GM10248 (cell line): ENCODE data around the gene NUCB1.

ENCODE experiments used
- CTCF ChIA-PET: fragments of 300-600 bp; sonication (Branson Sonifier 250); formaldehyde crosslinking; extraction: SDS; loops from one replicate; lab custom pipeline; 2021; ENCODE audit warnings: antibody characterized with exemption; lab: Yijun Ruan, JAX
- POLR2A ChIA-PET: fragments of 350-650 bp; sonication (Branson Sonifier 250); formaldehyde crosslinking; extraction: SDS; loops from one replicate; lab custom pipeline; 2020; ENCODE audit warnings: antibody characterized with exemption; lab: Yijun Ruan, JAX
- DNase-seq: peaks from one replicate; pipeline ENCODE4 v3.0.0; 2012; ENCODE audit errors: extremely low spot score
- TF ChIP-seq, protein P1 (sequence below): IDR thresholded peaks from 2 replicates; pipeline ENCODE4 v1.5.1; 2012; ENCODE audit warnings: mild to moderate bottlenecking, low read depth; ENCODE audit errors: extremely low read depth, missing control alignments, control extremely low read depth

Gene NUCB1

DNA sequence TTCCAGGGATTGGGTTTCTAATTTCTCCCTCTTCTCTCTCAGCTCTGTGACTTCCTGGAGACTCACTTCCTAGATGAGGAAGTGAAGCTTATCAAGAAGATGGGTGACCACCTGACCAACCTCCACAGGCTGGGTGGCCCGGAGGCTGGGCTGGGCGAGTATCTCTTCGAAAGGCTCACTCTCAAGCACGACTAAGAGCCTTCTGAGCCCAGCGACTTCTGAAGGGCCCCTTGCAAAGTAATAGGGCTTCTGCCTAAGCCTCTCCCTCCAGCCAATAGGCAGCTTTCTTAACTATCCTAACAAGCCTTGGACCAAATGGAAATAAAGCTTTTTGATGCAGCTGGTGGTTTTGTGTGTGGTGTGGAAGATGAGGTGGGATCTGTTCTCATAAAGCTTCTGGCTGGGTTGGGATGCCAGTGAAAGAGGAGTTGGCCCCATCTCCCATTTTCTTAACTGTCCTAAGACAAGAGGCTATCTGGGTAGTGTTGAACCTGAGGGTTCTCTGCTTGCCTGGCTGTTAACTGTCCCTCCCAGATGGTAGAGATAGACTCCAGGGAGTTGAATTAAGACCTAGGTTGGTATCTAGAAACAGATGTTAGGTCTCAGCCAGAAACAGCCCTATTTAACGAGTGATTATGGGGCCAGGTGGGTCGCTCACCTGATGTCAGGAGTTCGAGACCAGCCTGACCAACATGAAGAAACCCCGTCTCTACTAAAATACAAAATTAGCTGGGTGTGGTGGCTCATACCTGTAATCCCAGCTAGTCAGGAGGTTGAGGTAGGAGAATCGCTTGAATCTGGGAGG is 66.6 kb downstream of the NUCB1 start:
- ChIA-PET CTCF (interaction anchor here (1.1 to 3.1 kb wide), 7 partner anchors 11 to 179 kb away, joined by 3 to 27 read pairs (median 4); partner anchors contain the start of genes GYS1, HSD17B14 and RUVBL2), POLR2A (interaction anchor here (0.8 to 3.8 kb wide), 16 partner anchors 10 to 492 kb away, joined by 3 to 67 read pairs (median 10); partner anchors contain the start of genes BAX, GYS1, PPP1R15A and RUVBL2)
- TF ChIP-seq, protein P1, sequence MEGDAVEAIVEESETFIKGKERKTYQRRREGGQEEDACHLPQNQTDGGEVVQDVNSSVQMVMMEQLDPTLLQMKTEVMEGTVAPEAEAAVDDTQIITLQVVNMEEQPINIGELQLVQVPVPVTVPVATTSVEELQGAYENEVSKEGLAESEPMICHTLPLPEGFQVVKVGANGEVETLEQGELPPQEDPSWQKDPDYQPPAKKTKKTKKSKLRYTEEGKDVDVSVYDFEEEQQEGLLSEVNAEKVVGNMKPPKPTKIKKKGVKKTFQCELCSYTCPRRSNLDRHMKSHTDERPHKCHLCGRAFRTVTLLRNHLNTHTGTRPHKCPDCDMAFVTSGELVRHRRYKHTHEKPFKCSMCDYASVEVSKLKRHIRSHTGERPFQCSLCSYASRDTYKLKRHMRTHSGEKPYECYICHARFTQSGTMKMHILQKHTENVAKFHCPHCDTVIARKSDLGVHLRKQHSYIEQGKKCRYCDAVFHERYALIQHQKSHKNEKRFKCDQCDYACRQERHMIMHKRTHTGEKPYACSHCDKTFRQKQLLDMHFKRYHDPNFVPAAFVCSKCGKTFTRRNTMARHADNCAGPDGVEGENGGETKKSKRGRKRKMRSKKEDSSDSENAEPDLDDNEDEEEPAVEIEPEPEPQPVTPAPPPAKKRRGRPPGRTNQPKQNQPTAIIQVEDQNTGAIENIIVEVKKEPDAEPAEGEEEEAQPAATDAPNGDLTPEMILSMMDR = no peak
- no peak for DNase-seq

DNA sequence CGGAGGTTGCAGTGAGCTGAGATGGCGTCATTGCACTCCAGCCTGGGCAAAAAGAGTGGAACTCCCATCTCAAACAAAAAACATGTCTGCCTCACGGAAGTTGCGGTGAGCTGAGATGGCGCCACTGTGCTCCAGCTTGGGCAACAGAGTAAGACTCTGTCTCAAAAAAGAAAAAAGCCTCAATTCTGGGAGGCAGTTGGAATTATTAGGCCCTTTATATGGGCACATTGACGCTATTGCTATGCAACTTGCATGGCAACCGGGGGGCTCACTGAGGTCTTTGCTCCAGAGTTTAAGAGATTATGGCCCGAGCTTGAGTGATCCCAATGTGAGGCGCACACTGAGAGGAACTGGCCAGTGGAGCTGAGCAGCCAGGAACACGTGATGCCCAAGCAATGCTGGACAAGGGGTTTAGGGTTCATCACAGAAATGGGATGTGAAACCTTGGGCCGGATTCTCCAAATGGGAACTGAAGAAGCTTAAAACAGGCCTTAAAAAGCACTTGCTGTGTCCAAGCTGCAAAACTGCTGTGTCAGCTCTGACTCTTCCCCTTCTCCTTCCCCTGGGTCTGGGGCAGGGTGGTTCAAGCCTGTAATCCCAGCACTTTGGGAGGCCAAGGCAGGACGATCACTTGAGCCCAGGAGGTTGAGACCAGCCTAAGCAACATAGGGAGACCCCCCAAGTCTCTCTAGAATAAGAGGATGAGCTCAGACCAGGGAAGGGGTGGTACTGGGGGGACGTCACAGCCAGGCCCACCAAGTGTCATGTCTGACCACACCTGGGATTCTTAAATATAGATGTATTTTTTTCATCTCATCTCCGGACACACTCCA is 67.5 kb downstream of the NUCB1 start:
- POLR2A ChIA-PET = interaction anchor here (0.6 to 3.8 kb wide), 13 partner anchors 8 to 633 kb away, joined by 3 to 67 read pairs (median 4); partner anchors contain the start of genes GYS1, NUCB1, PPP1R15A and RUVBL2
- CTCF ChIA-PET = interaction anchor here (1.0 to 3.1 kb wide), 8 partner anchors 10 to 179 kb away, joined by 3 to 27 read pairs (median 6); partner anchors contain the start of genes GYS1, HSD17B14 and RUVBL2
- no peak for DNase-seq
- TF ChIP-seq, protein P1 = no peak

DNA sequence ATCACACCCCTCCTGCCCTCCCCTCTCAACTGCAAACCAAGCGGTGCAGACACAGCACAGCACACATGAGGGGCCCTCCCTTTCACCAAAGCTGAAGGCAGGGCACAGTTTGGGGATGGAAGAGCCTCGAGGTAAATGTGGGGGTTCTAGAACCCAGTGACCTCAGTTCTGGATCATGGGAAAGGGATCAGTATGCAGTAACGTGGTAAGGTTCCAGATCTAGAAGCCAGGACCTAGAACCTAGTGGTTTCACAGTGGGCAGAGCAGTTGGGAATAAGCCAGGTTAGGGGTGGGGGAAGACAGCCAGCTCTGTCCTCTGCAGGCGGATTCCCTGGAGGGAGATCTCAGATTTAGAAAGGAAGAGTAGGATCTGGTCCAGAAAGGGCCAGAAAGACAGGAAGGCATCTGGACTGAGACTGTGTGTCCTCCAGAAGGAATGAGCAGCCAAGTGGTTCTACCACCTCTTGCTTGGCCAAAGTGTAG is 68.1 kb downstream of the NUCB1 start:
- DNase-seq = no peak
- ChIA-PET POLR2A (interaction anchor here (0.6 to 3.8 kb wide), 11 partner anchors 8 to 634 kb away, joined by 3 to 67 read pairs (median 6); partner anchors contain the start of genes GYS1, NUCB1, PPP1R15A and RUVBL2), CTCF (interaction anchor here (1.0 to 6.3 kb wide), 8 partner anchors 9 to 180 kb away, joined by 3 to 53 read pairs (median 8); partner anchors contain the start of genes GYS1 and RUVBL2)
- TF ChIP-seq, protein P1 = no peak

DNA sequence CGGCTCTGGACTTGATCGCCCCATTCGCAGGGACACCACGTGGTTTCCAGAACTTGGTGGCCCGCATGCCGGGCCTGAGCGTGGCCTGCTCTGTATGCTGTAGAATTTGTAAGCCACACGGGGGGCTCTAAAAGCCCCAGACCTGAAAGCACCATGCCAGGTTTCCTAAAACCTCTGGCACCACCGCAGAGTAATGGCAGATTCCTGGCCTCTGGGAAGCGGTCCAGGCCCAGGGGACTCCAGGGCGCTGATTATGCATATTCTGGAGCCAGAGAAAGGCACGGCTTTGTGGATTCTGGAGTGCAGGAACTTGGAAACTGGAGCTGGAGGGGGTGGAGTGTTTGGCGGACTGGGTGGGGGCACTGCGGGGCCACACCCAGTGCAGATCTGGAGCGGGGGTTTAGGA is 68.7 kb downstream of the NUCB1 start:
- DNase-seq = no peak
- TF ChIP-seq, protein P1 = no peak
- ChIA-PET CTCF (interaction anchor here (2.2 to 6.3 kb wide), 4 partner anchors 23 to 181 kb away, joined by 6 to 53 read pairs (median 20); partner anchors contain the start of genes GYS1 and RUVBL2), POLR2A (interaction anchor here (0.6 to 2.9 kb wide), 5 partner anchors 11 to 798 kb away, joined by 3 to 16 read pairs (median 4); partner anchors contain the start of gene AP2A1)

DNA sequence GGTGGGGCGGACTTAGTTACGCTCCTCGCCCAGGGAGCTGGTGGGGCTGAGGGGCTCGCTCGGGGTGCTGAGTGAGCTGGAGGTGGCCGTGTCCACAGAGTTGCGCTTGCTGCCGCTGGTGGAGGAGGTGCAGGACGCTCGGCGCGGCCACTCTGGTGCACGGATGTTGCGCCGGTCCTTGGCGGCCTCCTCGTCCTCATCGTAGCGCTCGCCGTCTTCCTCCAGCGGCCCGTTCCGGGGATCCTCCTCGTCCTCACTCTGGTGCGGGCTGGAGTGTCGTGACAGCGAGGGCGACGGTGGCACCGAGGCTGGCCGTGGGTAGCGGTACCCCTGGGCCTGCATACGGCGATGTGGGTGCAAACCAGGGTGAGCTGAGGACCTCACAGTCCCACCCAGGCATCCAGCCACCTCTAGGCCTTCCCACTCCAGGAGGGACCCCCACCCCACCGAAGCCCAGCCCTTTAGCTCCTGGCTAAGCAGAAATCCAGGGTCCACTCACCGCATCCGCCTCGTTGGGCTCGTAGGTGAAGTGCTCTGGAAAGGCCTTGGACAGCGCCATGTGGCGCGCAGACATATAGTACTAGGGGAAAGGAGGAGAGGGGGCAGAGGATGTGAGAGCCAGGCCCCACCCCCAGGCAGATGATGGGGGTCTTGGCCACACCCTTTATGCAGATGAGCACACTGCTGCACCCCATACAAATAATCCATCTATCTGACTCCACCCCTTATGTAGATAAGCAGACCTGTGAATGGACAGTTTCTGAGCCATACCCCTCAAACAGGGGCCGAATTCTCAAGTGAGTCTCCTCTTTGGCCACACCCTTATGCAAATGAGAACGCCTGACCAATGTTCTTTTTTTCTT is 69.4 kb downstream of the NUCB1 start:
- TF ChIP-seq, protein P1 = no peak
- CTCF ChIA-PET = interaction anchor here (0.6 to 6.3 kb wide), 21 partner anchors 12 to 324 kb away, joined by 3 to 53 read pairs (median 8); partner anchors contain the start of genes BAX, BCAT2, CA11 and GYS1
- POLR2A ChIA-PET = interaction anchor here (0.6 to 1.7 kb wide), 7 partner anchors 10 to 797 kb away, joined by 3 to 10 read pairs (median 4); partner anchors contain the start of gene AP2A1
- DNase-seq = no peak
